Measurements from ENCODE around the gene INF2. TPM values are rescaled to one million over a fixed set of nuclear protein-coding genes. Genes with fewer than 3 reads are reported as not detected.

INF2 gene
- total and polyA plus RNA-seq, 9 of the 15 experiments (the other 6 are each of a cell fraction or from before 2014, with no cell fraction given): 0.56 to 31.3 (median 7.8) TPM

DNA sequence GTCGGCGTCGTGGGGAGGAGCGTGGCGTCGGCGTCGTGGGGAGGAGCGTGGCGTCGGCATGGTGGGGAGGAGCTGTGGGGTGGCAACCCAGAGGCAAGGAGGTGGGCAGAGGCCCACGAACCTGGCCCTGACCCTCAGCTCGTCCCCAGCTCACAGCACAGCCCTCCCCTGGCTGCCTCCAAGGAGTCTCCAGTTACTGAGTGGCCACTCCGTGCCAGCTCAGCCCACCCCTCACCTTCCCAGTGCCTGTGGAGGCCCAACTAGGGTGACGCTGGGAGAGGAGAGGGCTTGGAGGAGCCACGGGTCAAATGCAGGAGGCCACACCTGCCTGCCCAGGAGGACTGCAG, 40.4 kb downstream of the INF2 start (continued):
- TF ChIP-seq YBX1 (IDR thresholded peaks at IDR 0.05): no peak
- TF ChIP-seq, protein P1, sequence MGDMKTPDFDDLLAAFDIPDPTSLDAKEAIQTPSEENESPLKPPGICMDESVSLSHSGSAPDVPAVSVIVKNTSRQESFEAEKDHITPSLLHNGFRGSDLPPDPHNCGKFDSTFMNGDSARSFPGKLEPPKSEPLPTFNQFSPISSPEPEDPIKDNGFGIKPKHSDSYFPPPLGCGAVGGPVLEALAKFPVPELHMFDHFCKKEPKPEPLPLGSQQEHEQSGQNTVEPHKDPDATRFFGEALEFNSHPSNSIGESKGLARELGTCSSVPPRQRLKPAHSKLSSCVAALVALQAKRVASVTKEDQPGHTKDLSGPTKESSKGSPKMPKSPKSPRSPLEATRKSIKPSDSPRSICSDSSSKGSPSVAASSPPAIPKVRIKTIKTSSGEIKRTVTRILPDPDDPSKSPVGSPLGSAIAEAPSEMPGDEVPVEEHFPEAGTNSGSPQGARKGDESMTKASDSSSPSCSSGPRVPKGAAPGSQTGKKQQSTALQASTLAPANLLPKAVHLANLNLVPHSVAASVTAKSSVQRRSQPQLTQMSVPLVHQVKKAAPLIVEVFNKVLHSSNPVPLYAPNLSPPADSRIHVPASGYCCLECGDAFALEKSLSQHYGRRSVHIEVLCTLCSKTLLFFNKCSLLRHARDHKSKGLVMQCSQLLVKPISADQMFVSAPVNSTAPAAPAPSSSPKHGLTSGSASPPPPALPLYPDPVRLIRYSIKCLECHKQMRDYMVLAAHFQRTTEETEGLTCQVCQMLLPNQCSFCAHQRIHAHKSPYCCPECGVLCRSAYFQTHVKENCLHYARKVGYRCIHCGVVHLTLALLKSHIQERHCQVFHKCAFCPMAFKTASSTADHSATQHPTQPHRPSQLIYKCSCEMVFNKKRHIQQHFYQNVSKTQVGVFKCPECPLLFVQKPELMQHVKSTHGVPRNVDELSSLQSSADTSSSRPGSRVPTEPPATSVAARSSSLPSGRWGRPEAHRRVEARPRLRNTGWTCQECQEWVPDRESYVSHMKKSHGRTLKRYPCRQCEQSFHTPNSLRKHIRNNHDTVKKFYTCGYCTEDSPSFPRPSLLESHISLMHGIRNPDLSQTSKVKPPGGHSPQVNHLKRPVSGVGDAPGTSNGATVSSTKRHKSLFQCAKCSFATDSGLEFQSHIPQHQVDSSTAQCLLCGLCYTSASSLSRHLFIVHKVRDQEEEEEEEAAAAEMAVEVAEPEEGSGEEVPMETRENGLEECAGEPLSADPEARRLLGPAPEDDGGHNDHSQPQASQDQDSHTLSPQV (IDR thresholded peaks at IDR 0.05): no peak
- no peak for TF ChIP-seq ZNF75A (CRISPR knock-in tag; IDR thresholded peaks at IDR 0.05)
- TF ChIP-seq, protein P2, sequence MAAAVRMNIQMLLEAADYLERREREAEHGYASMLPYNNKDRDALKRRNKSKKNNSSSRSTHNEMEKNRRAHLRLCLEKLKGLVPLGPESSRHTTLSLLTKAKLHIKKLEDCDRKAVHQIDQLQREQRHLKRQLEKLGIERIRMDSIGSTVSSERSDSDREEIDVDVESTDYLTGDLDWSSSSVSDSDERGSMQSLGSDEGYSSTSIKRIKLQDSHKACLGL (CRISPR knock-in tag; IDR thresholded peaks at IDR 0.05; ENCODE audit: borderline replicate concordance, poor library complexity, severe bottlenecking): no peak
- TF ChIP-seq XRCC4 (IDR thresholded peaks at IDR 0.05; ENCODE audit: extremely low read depth, insufficient read depth, insufficient read length): no peak
- TF ChIP-seq ZNF445 (CRISPR knock-in tag; IDR thresholded peaks at IDR 0.05; ENCODE audit: low read depth): no peak
- TF ChIP-seq, protein P3, sequence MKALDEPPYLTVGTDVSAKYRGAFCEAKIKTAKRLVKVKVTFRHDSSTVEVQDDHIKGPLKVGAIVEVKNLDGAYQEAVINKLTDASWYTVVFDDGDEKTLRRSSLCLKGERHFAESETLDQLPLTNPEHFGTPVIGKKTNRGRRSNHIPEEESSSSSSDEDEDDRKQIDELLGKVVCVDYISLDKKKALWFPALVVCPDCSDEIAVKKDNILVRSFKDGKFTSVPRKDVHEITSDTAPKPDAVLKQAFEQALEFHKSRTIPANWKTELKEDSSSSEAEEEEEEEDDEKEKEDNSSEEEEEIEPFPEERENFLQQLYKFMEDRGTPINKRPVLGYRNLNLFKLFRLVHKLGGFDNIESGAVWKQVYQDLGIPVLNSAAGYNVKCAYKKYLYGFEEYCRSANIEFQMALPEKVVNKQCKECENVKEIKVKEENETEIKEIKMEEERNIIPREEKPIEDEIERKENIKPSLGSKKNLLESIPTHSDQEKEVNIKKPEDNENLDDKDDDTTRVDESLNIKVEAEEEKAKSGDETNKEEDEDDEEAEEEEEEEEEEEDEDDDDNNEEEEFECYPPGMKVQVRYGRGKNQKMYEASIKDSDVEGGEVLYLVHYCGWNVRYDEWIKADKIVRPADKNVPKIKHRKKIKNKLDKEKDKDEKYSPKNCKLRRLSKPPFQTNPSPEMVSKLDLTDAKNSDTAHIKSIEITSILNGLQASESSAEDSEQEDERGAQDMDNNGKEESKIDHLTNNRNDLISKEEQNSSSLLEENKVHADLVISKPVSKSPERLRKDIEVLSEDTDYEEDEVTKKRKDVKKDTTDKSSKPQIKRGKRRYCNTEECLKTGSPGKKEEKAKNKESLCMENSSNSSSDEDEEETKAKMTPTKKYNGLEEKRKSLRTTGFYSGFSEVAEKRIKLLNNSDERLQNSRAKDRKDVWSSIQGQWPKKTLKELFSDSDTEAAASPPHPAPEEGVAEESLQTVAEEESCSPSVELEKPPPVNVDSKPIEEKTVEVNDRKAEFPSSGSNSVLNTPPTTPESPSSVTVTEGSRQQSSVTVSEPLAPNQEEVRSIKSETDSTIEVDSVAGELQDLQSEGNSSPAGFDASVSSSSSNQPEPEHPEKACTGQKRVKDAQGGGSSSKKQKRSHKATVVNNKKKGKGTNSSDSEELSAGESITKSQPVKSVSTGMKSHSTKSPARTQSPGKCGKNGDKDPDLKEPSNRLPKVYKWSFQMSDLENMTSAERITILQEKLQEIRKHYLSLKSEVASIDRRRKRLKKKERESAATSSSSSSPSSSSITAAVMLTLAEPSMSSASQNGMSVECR (CRISPR knock-in tag; IDR thresholded peaks at IDR 0.05): peak; percentile 38; the same call in 1 of the 2 replicates
- TF ChIP-seq RFX1 (IDR thresholded peaks at IDR 0.05): no peak
- TF ChIP-seq, protein P4, sequence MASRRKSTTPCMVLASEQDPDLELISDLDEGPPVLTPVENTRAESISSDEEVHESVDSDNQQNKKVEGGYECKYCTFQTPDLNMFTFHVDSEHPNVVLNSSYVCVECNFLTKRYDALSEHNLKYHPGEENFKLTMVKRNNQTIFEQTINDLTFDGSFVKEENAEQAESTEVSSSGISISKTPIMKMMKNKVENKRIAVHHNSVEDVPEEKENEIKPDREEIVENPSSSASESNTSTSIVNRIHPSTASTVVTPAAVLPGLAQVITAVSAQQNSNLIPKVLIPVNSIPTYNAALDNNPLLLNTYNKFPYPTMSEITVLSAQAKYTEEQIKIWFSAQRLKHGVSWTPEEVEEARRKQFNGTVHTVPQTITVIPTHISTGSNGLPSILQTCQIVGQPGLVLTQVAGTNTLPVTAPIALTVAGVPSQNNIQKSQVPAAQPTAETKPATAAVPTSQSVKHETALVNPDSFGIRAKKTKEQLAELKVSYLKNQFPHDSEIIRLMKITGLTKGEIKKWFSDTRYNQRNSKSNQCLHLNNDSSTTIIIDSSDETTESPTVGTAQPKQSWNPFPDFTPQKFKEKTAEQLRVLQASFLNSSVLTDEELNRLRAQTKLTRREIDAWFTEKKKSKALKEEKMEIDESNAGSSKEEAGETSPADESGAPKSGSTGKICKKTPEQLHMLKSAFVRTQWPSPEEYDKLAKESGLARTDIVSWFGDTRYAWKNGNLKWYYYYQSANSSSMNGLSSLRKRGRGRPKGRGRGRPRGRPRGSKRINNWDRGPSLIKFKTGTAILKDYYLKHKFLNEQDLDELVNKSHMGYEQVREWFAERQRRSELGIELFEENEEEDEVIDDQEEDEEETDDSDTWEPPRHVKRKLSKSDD (conservative IDR thresholded peaks at IDR 0.05; ENCODE audit: low read length): no peak
- TF ChIP-seq ETV1 (tag; conservative IDR thresholded peaks at IDR 0.05; ENCODE audit: low read depth): no peak
- no peak for TF ChIP-seq ZNF143 (CRISPR knock-in tag; IDR thresholded peaks at IDR 0.05)
- peak; percentile 35; the same call in 1 of the 2 replicates for TF ChIP-seq ZEB2 (IDR thresholded peaks at IDR 0.05)
- no peak for TF ChIP-seq SIN3B (IDR thresholded peaks at IDR 0.05; ENCODE audit: low read depth)
- TF ChIP-seq ZNF431 (CRISPR knock-in tag; IDR thresholded peaks at IDR 0.05): no peak
- TF ChIP-seq TCF3 (CRISPR knock-in tag; IDR thresholded peaks at IDR 0.05): no peak
- no peak for TF ChIP-seq EHMT2 (IDR thresholded peaks at IDR 0.05)

Measured in K562 (cell line).